ENCODE data around the gene CUL7. TPM values are rescaled to one million over a fixed set of nuclear protein-coding genes. Genes with fewer than 3 reads are reported as not detected.

The CUL7 gene
- total RNA-seq, 1 experiment from 2014 or later = 18.6 TPM

- H3K36me3 ChIP-seq (ENCODE audit: low read depth, low read length) = no peaks in the 10 kb centered on the region
- ChIA-PET POLR2A (ENCODE audit: unreplicated experiment) (no interaction called here), CTCF (interaction anchor here (0.6 kb wide), 1 partner anchor 38 kb away, joined by 3 read pairs; no protein-coding TSS in a partner anchor)
- H3K27ac ChIP-seq (ENCODE audit: low read length) = no peak overlapping the region
- BruUV-seq (replicated peaks) = no TSS peak
- no peak overlapping the region for H3K9ac ChIP-seq (ENCODE audit: low read length)
- H3K9me2 ChIP-seq (replicated peaks; ENCODE audit: low read length) = no peaks in the 10 kb centered on the region
- H2AFZ ChIP-seq (ENCODE audit: low read length) = no peak overlapping the region
- peaks cover 5% of the 10 kb centered on the region; the same call in 1 of the 2 replicates for H4K20me1 ChIP-seq (ENCODE audit: low read length)
- intact Hi-C loops (cut with micrococcal nuclease) = no loop called here
- peaks cover 64% of the 10 kb centered on the region for H3K79me2 ChIP-seq (ENCODE audit: low read length)
- H3K4me3 ChIP-seq (ENCODE audit: low read length) = no peak overlapping the region
- TF ChIP-seq EZH2phosphoT487 (IDR thresholded peaks at IDR 0.05; ENCODE audit: borderline replicate concordance, low read length) (no peak), CTCF (conservative IDR thresholded peaks at IDR 0.05; ENCODE audit: low read depth, low read length) (no peak), EZH2 (IDR thresholded peaks at IDR 0.05; ENCODE audit: low read length, unreplicated experiment) (no peak)
- H3F3A ChIP-seq (ENCODE audit: low read length, unreplicated experiment) = no peaks in the 10 kb centered on the region
- no peak overlapping the region for H3K4me2 ChIP-seq (ENCODE audit: low read length)
- H3K4me1 ChIP-seq (ENCODE audit: insufficient read depth, low read length) = peaks cover 22% of the 10 kb centered on the region
- DNase-seq (no peak), ATAC-seq (no peak)
- no peaks in the 10 kb centered on the region for H3K9me3 ChIP-seq (ENCODE audit: low read length)
- H3K27me3 ChIP-seq (ENCODE audit: low read length) = no peaks in the 10 kb centered on the region
Measured at GRCh38 chr6:43089467-43089866, 35.8 kb upstream of the CUL7 start.

GRCh38 chr6:43088654-43089056 lies 35.0 kb upstream of the CUL7 start:
- no peaks in the 10 kb centered on the region for H3K27me3 ChIP-seq (ENCODE audit: low read length)
- peaks cover 22% of the 10 kb centered on the region for H3K4me1 ChIP-seq (ENCODE audit: insufficient read depth, low read length)
- no peaks in the 10 kb centered on the region for H3K9me3 ChIP-seq (ENCODE audit: low read length)
- no peaks in the 10 kb centered on the region for H3F3A ChIP-seq (ENCODE audit: low read length, unreplicated experiment)
- no peaks in the 10 kb centered on the region for H3K9me2 ChIP-seq (replicated peaks; ENCODE audit: low read length)
- no peak overlapping the region for H3K4me2 ChIP-seq (ENCODE audit: low read length)
- TF ChIP-seq EZH2 (IDR thresholded peaks at IDR 0.05; ENCODE audit: low read length, unreplicated experiment) (no peak), EZH2phosphoT487 (IDR thresholded peaks at IDR 0.05; ENCODE audit: borderline replicate concordance, low read length) (no peak), CTCF (conservative IDR thresholded peaks at IDR 0.05; ENCODE audit: low read depth, low read length) (no peak)
- no peak overlapping the region for H3K4me3 ChIP-seq (ENCODE audit: low read length)
- CTCF ChIA-PET = no interaction called here
- intact Hi-C loops (cut with micrococcal nuclease) = no loop called here
- H4K20me1 ChIP-seq (ENCODE audit: low read length) = peaks cover 5% of the 10 kb centered on the region; the same call in 1 of the 2 replicates
- peaks cover 65% of the 10 kb centered on the region for H3K79me2 ChIP-seq (ENCODE audit: low read length)
- H2AFZ ChIP-seq (ENCODE audit: low read length) = no peak overlapping the region
- no peaks in the 10 kb centered on the region for H3K36me3 ChIP-seq (ENCODE audit: low read depth, low read length)
- POLR2A ChIA-PET (ENCODE audit: unreplicated experiment) = no interaction called here
- no peak for DNase-seq
- no peak overlapping the region for H3K27ac ChIP-seq (ENCODE audit: low read length)
- ATAC-seq = no peak
- no peak overlapping the region for H3K9ac ChIP-seq (ENCODE audit: low read length)
- BruUV-seq (replicated peaks) = no TSS peak

GRCh38 chr6:43086022-43086658 lies 32.5 kb upstream of the CUL7 start:
- H3K9me2 ChIP-seq (replicated peaks; ENCODE audit: low read length) = no peaks in the 10 kb centered on the region
- ChIA-PET POLR2A (ENCODE audit: unreplicated experiment) (interaction anchor here (0.6 kb wide), 1 partner anchor 90 kb away, joined by 5 read pairs; no protein-coding TSS in a partner anchor), CTCF (no interaction called here)
- intact Hi-C loops (cut with micrococcal nuclease) = no loop called here
- ATAC-seq (no peak), DNase-seq (no peak)
- H3K4me1 ChIP-seq (ENCODE audit: insufficient read depth, low read length) = peaks cover 14% of the 10 kb centered on the region
- no peak overlapping the region for H3K27ac ChIP-seq (ENCODE audit: low read length)
- no peak overlapping the region for H3K4me2 ChIP-seq (ENCODE audit: low read length)
- TF ChIP-seq EZH2phosphoT487 (IDR thresholded peaks at IDR 0.05; ENCODE audit: borderline replicate concordance, low read length) (no peak), EZH2 (IDR thresholded peaks at IDR 0.05; ENCODE audit: low read length, unreplicated experiment) (no peak), CTCF (conservative IDR thresholded peaks at IDR 0.05; ENCODE audit: low read depth, low read length) (no peak)
- H3K9ac ChIP-seq (ENCODE audit: low read length) = no peak overlapping the region
- no peak overlapping the region for H3K4me3 ChIP-seq (ENCODE audit: low read length)
- H3K36me3 ChIP-seq (ENCODE audit: low read depth, low read length) = no peaks in the 10 kb centered on the region
- H3K9me3 ChIP-seq (ENCODE audit: low read length) = no peaks in the 10 kb centered on the region
- H3K27me3 ChIP-seq (ENCODE audit: low read length) = no peaks in the 10 kb centered on the region
- H3K79me2 ChIP-seq (ENCODE audit: low read length) = peaks cover 65% of the 10 kb centered on the region
- H2AFZ ChIP-seq (ENCODE audit: low read length) = no peak overlapping the region
- H3F3A ChIP-seq (ENCODE audit: low read length, unreplicated experiment) = no peaks in the 10 kb centered on the region
- H4K20me1 ChIP-seq (ENCODE audit: low read length) = peaks cover 5% of the 10 kb centered on the region; the same call in 1 of the 2 replicates
- no TSS peak for BruUV-seq (replicated peaks)
